ENCODE results near the gene ERICH6B. TPM values are rescaled to one million over a fixed set of nuclear protein-coding genes. Genes with fewer than 3 reads are reported as not detected.

ERICH6B gene
- total and polyA plus RNA-seq, 2 of the 8 experiments (the other 6 are each of a cell fraction or from before 2014, with no cell fraction given) = not detected

- TF ChIP-seq SP4 (IDR thresholded peaks at IDR 0.05; ENCODE audit: low read length) = no peak
- no peak for TF ChIP-seq CHD1 (IDR thresholded peaks at IDR 0.05; ENCODE audit: low read depth, low read length)
- TF ChIP-seq RBBP5 (IDR thresholded peaks at IDR 0.05; ENCODE audit: borderline replicate concordance, low read depth, low read length) = no peak
- no peak for TF ChIP-seq HDAC6 (IDR thresholded peaks at IDR 0.05; ENCODE audit: low read depth, low read length)
- TF ChIP-seq TCF12 (IDR thresholded peaks at IDR 0.05; ENCODE audit: low read depth, low read length) = no peak
- no peak for TF ChIP-seq KDM5A (IDR thresholded peaks at IDR 0.05; ENCODE audit: low read length)
- no peak for TF ChIP-seq GABPA (IDR thresholded peaks at IDR 0.05; ENCODE audit: borderline replicate concordance, insufficient read depth, low read length)
- no peak for TF ChIP-seq EP300 (IDR thresholded peaks at IDR 0.05; ENCODE audit: borderline replicate concordance in 1 of 2, low read depth in 2 of 2, low read length in 2 of 2)
These were observed 106.8 kb downstream of the ERICH6B start (continued) for GRCh38 chr13:45508776-45509175.
